AG04449 (cell line): ENCODE measurements around the gene FHIT.

ENCODE experiments used
- CTCF ChIA-PET: fragments of 350-600 bp; formaldehyde crosslinking; extraction: SDS; loops from one replicate; lab custom pipeline; 2021; ENCODE audit warnings: antibody characterized with exemption; lab: Yijun Ruan, JAX
- POLR2A ChIA-PET: fragments of 400-600, 350-600 bp; formaldehyde crosslinking; extraction: SDS; loops from one replicate; lab custom pipeline; 2020; ENCODE audit warnings: antibody characterized with exemption, inconsistent platforms; lab: Yijun Ruan, JAX
- DNase-seq: peaks from one replicate; pipeline ENCODE4 v3.0.0-alpha.2; 2010; ENCODE audit warnings: low read depth, low spot score
- H3K4me3 ChIP-seq: 2 replicates; pipeline ENCODE4 v1.5.1; 2011; ENCODE audit warnings: low read depth, mild to moderate bottlenecking, control low read depth, low read length
- CTCF ChIP-seq: IDR thresholded peaks from one replicate; pipeline ENCODE4 v1.5.1; 2011; ENCODE audit warnings: mild to moderate bottlenecking, moderate library complexity, low read length, control low read depth, inconsistent platforms; ENCODE audit not compliant: insufficient read depth; ENCODE audit errors: missing control alignments

The FHIT gene

GRCh38 chr3:61283876-61284275 lies 32.6 kb upstream of the FHIT start:
- POLR2A ChIA-PET = no interaction called here
- no peak for TF ChIP-seq CTCF
- no peak overlapping the region for H3K4me3 ChIP-seq
- CTCF ChIA-PET = no interaction called here
- no peak for DNase-seq

GRCh38 chr3:61278713-61279112 lies 27.5 kb upstream of the FHIT start:
- no peak for TF ChIP-seq CTCF
- DNase-seq = no peak
- ChIA-PET CTCF (no interaction called here), POLR2A (no interaction called here)
- no peak overlapping the region for H3K4me3 ChIP-seq

GRCh38 chr3:61277411-61277810 lies 26.2 kb upstream of the FHIT start:
- no peak for DNase-seq
- TF ChIP-seq CTCF = no peak
- POLR2A ChIA-PET = no interaction called here
- no peak overlapping the region for H3K4me3 ChIP-seq
- CTCF ChIA-PET = no interaction called here

- POLR2A ChIA-PET = no interaction called here
- no peak for DNase-seq
- H3K4me3 ChIP-seq = no peak overlapping the region
- CTCF ChIA-PET = no interaction called here
- TF ChIP-seq CTCF = no peak
These were observed 18.2 kb upstream of the FHIT start for GRCh38 chr3:61269435-61269834.

GRCh38 chr3:61268644-61269043 lies 17.4 kb upstream of the FHIT start:
- no peak overlapping the region for H3K4me3 ChIP-seq
- CTCF ChIA-PET = no interaction called here
- no peak for DNase-seq
- POLR2A ChIA-PET = no interaction called here
- no peak for TF ChIP-seq CTCF

GRCh38 chr3:61264281-61264680 lies 13.0 kb upstream of the FHIT start:
- no peak for TF ChIP-seq CTCF
- DNase-seq = no peak
- ChIA-PET CTCF (no interaction called here), POLR2A (no interaction called here)
- no peak overlapping the region for H3K4me3 ChIP-seq

GRCh38 chr3:61257148-61257547 lies 5.9 kb upstream of the FHIT start:
- DNase-seq = no peak
- ChIA-PET POLR2A (no interaction called here), CTCF (no interaction called here)
- no peak for TF ChIP-seq CTCF
- no peak overlapping the region for H3K4me3 ChIP-seq
